HepG2 (cell line): ENCODE results near the gene F8. TPM values are rescaled to one million over a fixed set of nuclear protein-coding genes. Genes with fewer than 3 reads are reported as not detected.
A peak's percentile ranks its signal among the peaks of the same experiment; 100 is the strongest.

Experiments
- ATAC-seq: fragments of 200-7000 bp; cut with Tn5 transposase; 3 replicates; pipeline ENCODE4 v1.9.1; 2020; ENCODE audit warnings: mild to moderate bottlenecking, moderate library complexity
- BruUV-seq: library from RNA; stranded (reverse); fragments of 400-500 nt; replicated peaks from 2 replicates; lab custom pipeline; 2021; lab: Mats Ljungman, UMichigan
- CTCF ChIA-PET: fragments of 300-600 bp; formaldehyde crosslinking; extraction: SDS; loops from one replicate; lab custom pipeline; 2021; ENCODE audit warnings: low total read pairs, inconsistent platforms, low intra/inter-chr PET ratio; lab: Yijun Ruan, JAX
- POLR2A ChIA-PET: fragments of 350-600 bp; sonication (Branson Sonifier 250); formaldehyde crosslinking; loops from one replicate; lab custom pipeline; 2020; ENCODE audit warnings: antibody characterized with exemption, inconsistent platforms; lab: Yijun Ruan, JAX
- DNase-seq: peaks from one replicate; pipeline ENCODE4 v3.0.0-alpha.2; 2015; ENCODE audit warnings: low spot score
- FAIRE-seq: peaks from 3 replicates; lab custom pipeline; 2011; peaks lifted over from hg19 to GRCh38; lab: Jason Lieb, UNC
- H2AFZ ChIP-seq: one replicate; pipeline ENCODE4 v1.6.1; 2011; ENCODE audit warnings: low read length, inconsistent platforms
- H3K27ac ChIP-seq: fragments of 300-600 bp; 3 replicates; pipeline ENCODE4 v1.8.0; 2011; ENCODE audit warnings: mixed run types, mild to moderate bottlenecking, mixed read lengths, low read length, inconsistent platforms; ENCODE audit not compliant: insufficient read depth; ENCODE audit errors: extremely low read length
- H3K27me3 ChIP-seq, 2 experiments: fragments of 200-600 bp in 1 of 2; 2 replicates in 1 of 2; 3 replicates in 1 of 2; pipeline versions ENCODE4 v1.6.0 to v1.8.0; 2011; ENCODE audit warnings: low read length in 2 of 2, mild to moderate bottlenecking in 2 of 2, moderate library complexity in 2 of 2, inconsistent platforms in 1 of 2; ENCODE audit not compliant: insufficient read depth in 2 of 2, control insufficient read depth in 1 of 2
- H3K36me3 ChIP-seq, 2 experiments: fragments of 200-600 bp in 1 of 2; replicated peaks in 1 of 2; 2 replicates in 1 of 2; 3 replicates in 1 of 2; pipeline versions ENCODE4 v1.5.1 to v1.8.0; 2011; ENCODE audit warnings: low read length in 2 of 2, inconsistent platforms in 1 of 2; ENCODE audit not compliant: insufficient read depth in 2 of 2, control insufficient read depth in 1 of 2
- H3K4me1 ChIP-seq: 2 replicates; pipeline ENCODE4 v1.5.1; 2012; ENCODE audit warnings: low read length, inconsistent platforms; ENCODE audit not compliant: insufficient read depth
- H3K4me2 ChIP-seq: 2 replicates; pipeline ENCODE4 v1.6.0; 2011; ENCODE audit warnings: low read depth, low read length, inconsistent platforms
- H3K4me3 ChIP-seq, 3 experiments: fragments of 200-600 bp in 1 of 3; sonication (generic), shearing (Covaris generic) in 1 of 3; replicated peaks in 1 of 3; 2 replicates each; pipeline ENCODE4 v1.5.1; 2011 to 2016; ENCODE audit warnings: low read length in 3 of 3, inconsistent platforms in 2 of 3, low read depth in 2 of 3, mild to moderate bottlenecking in 2 of 3, control low read depth in 1 of 3, mixed read lengths in 1 of 3; ENCODE audit not compliant: insufficient read depth in 1 of 3
- H3K79me2 ChIP-seq: one replicate; pipeline ENCODE4 v1.6.1; 2011; ENCODE audit warnings: low read length, inconsistent platforms; ENCODE audit not compliant: insufficient read depth
- H3K9ac ChIP-seq: 2 replicates; pipeline ENCODE4 v1.6.0; 2011; ENCODE audit warnings: mild to moderate bottlenecking, low read depth, low read length, inconsistent platforms; ENCODE audit not compliant: insufficient read depth
- H3K9me3 ChIP-seq: 2 replicates; pipeline ENCODE4 v1.5.1; 2012; ENCODE audit warnings: mild to moderate bottlenecking, low read length
- H4K20me1 ChIP-seq: 2 replicates; pipeline ENCODE4 v1.6.0; 2011; ENCODE audit warnings: inconsistent platforms, mild to moderate bottlenecking, low read length, moderate library complexity; ENCODE audit not compliant: insufficient read depth
- GMEB1 ChIP-seq: sonication (generic); formaldehyde crosslinking; IDR thresholded peaks from 2 replicates; pipeline ENCODE4 v1.5.1; 2020; ENCODE audit warnings: missing genetic modification reagents, mild to moderate bottlenecking, borderline replicate concordance
- IRF2 ChIP-seq: IDR thresholded peaks from 2 replicates; pipeline ENCODE4 v1.6.1; 2018; ENCODE audit warnings: missing genetic modification reagents, missing compliant biosample characterization
- MAX ChIP-seq: IDR thresholded peaks from 2 replicates; pipeline ENCODE4 v1.6.1; 2012; ENCODE audit warnings: inconsistent platforms
- NFIC ChIP-seq: IDR thresholded peaks from 2 replicates; pipeline ENCODE4 v1.6.1; 2012; ENCODE audit warnings: mild to moderate bottlenecking, low read length, inconsistent platforms
- NFYB ChIP-seq: sonication (generic); formaldehyde crosslinking; IDR thresholded peaks from 2 replicates; pipeline ENCODE4 v1.4.0; 2020; ENCODE audit warnings: missing genetic modification reagents
- PITX1 ChIP-seq: sonication (generic); formaldehyde crosslinking; IDR thresholded peaks from 2 replicates; pipeline ENCODE4 v1.5.1; 2020; ENCODE audit warnings: mild to moderate bottlenecking, missing genetic modification reagents
- RBFOX2 ChIP-seq: fragments of 200-400 bp; formaldehyde crosslinking; IDR thresholded peaks from 2 replicates; pipeline ENCODE4 v1.6.1; 2017; ENCODE audit warnings: low read depth, mild to moderate bottlenecking, low read length
- THAP11 ChIP-seq: IDR thresholded peaks from 2 replicates; pipeline ENCODE4 v1.6.1; 2016; ENCODE audit warnings: missing biosample characterization, missing genetic modification reagents
- ZC3H13 ChIP-seq: sonication (generic); formaldehyde crosslinking; IDR thresholded peaks from 2 replicates; pipeline ENCODE4 v1.8.1; 2023; ENCODE audit warnings: mild to moderate bottlenecking, missing genetic modification reagents, moderate library complexity
- ZNF839 ChIP-seq: sonication (generic); formaldehyde crosslinking; IDR thresholded peaks from 2 replicates; pipeline ENCODE4 v1.4.0; 2020; ENCODE audit warnings: missing genetic modification reagents, mild to moderate bottlenecking, borderline replicate concordance
- WGBS: methylation state at CpG from one replicate; pipeline ENCODE4 v1.1.6; 2017; ENCODE audit warnings: low lambda C conversion rate; 5-methylcytosine and 5-hydroxymethylcytosine counted together
- in situ Hi-C: cut with HindIII; loops from 2 replicates; pipeline ENCODE4 v1.10.0; 2017; ENCODE audit warnings: low pct_unique_long_range_greater_than_20kb; ENCODE audit not compliant: extremely low pct_ligation_motif_present
- intact Hi-C: fragments of 100-400 bp; cut with micrococcal nuclease; formaldehyde crosslinking; loops from one replicate; pipeline ENCODE4 v1.10.0; 2022; ENCODE audit not compliant: unreplicated experiment
- polyA plus RNA-seq, 8 experiments: library from polyadenylated mRNA; depleted of rRNA in 3 of 8; stranded (reverse) in 7 of 8; unstranded in 1 of 8; fragments of >200 nt; fragmentation: Illumina TruSeq in 4 of 8; extraction: Trizol in 4 of 8; gene quantifications; 2 replicates each; pipeline versions ENCODE4 v1.2.1 to v1.2.3, GENCODE V29; 2011 to 2016; ENCODE audit warnings: low read depth in 4 of 8, missing spikeins in 1 of 8, mixed read lengths in 1 of 8; ENCODE audit not compliant: insufficient read depth in 1 of 8
- total RNA-seq, 5 experiments: library from RNA; depleted of rRNA; stranded (reverse); fragments of >200 nt; fragmentation: Illumina TruSeq; extraction: Trizol; gene quantifications; 2 replicates each; pipeline ENCODE4 v1.2.3, GENCODE V29; 2016; ENCODE audit warnings: low read depth in 1 of 5
- TF ChIP-seq, protein P1 (sequence below): sonication (generic); formaldehyde crosslinking; IDR thresholded peaks from 2 replicates; pipeline ENCODE4 v1.5.1; 2020; ENCODE audit warnings: mild to moderate bottlenecking, missing genetic modification reagents, moderate library complexity
- TF ChIP-seq, protein P2 (sequence below): IDR thresholded peaks from 2 replicates; pipeline ENCODE4 v1.6.1; 2016; ENCODE audit warnings: control low read depth

F8 gene
- total and polyA plus RNA-seq, 2 of the 13 experiments (the other 11 are each of a cell fraction or from before 2014, with no cell fraction given): 0.29 to 0.61 TPM

- peak overlapping the region; percentile 34; the same call in 1 of the 2 replicates for H3K9ac ChIP-seq
- H3K36me3 ChIP-seq: no peaks in the 10 kb centered on the region
- intact Hi-C loops (no loop called here), in situ Hi-C loops (no loop called here)
- no peak for DNase-seq
- no peaks in the 10 kb centered on the region for H3K9me3 ChIP-seq
- no peaks in the 10 kb centered on the region for H3K79me2 ChIP-seq
- H2AFZ ChIP-seq: peak overlapping the region; percentile 54
- CTCF ChIA-PET: no interaction called here
- H3K4me3 ChIP-seq: peak overlapping the region; percentile 59 to 73 (median 64); a peak in 5 of 6 replicates
- ATAC-seq: peak; percentile 54
- H3K4me2 ChIP-seq: peak overlapping the region; percentile 86
- BruUV-seq: no TSS peak
- no peak overlapping the region for H3K27ac ChIP-seq
- POLR2A ChIA-PET: interaction anchor here (1.0 to 2.1 kb wide), 3 partner anchors 12 to 43 kb away, joined by 3 to 11 read pairs (median 3); partner anchors contain the start of gene DKC1
- TF ChIP-seq, protein P1, sequence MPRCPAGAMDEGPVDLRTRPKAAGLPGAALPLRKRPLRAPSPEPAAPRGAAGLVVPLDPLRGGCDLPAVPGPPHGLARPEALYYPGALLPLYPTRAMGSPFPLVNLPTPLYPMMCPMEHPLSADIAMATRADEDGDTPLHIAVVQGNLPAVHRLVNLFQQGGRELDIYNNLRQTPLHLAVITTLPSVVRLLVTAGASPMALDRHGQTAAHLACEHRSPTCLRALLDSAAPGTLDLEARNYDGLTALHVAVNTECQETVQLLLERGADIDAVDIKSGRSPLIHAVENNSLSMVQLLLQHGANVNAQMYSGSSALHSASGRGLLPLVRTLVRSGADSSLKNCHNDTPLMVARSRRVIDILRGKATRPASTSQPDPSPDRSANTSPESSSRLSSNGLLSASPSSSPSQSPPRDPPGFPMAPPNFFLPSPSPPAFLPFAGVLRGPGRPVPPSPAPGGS: 0 out of 2 replicates have a peak, but pooled peaks have one; percentile 5
- TF ChIP-seq IRF2 (CRISPR knock-in tag) (no peak), THAP11 (CRISPR knock-in tag) (no peak)
- 0 out of 5 replicates have a peak, but pooled peaks cover 0 to 4% of the 10 kb centered on the region in 2 experiments for H3K27me3 ChIP-seq
- no peak for FAIRE-seq
- no peaks in the 10 kb centered on the region; the same call in 1 of the 2 replicates for H4K20me1 ChIP-seq
- 0% methylated on average over 10 of the region's 13 CpGs for WGBS
- H3K4me1 ChIP-seq: peaks cover 44% of the 10 kb centered on the region
These were observed 216.8 kb downstream of the F8 start for GRCh38 chrX:154805696-154806091.

DNA sequence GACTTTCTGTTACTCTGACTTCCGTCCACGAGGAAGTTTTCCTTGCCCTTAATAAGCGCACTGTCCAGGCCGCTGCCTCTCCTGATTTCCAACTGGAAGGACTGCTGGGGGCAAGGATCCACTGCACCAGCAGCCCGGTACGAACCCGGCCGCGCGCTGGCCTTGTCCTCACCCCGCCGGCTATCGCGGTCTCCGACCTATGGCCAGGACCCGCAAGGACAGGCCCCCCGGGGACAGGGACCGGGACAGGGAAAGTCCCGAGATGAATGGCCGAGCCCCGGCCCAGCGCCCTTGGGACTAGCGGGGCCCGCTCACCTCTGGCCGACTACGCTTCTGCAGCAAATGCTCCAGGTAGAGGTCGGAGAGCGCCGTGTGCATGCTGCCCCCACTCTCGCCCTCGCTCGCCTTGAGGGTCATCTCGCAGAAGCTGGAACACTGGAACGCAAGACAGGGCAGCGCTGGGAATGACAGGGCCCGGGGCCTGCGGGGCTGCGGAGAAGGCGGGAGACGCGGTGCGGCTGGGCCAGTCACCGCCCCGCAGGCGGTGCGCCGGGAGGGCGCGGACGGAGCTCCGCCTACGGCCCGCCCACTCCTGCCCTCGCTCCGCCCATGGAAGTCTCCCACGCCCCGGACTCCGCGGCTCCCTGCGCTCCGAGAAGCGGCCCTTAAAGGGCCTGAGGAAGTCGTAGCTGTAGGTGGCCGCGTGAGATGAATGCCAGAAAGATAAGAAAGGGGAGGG is 217.4 kb downstream of the F8 start, which contains the start of gene MPP1:
TSS of gene MPP1 (minus strand) at position 529 of the 739 bp plus-strand sequence. CDS start at position 417, 112 bp downstream.
- peak within 1 kb of the TSS; percentile 54 for H2AFZ ChIP-seq
- BruUV-seq: no TSS peak
- no peaks in the 10 kb centered on the region; the same call in 1 of the 2 replicates for H4K20me1 ChIP-seq
- H3K9me3 ChIP-seq: no peaks in the 10 kb centered on the region
- ChIA-PET CTCF (no interaction called here), POLR2A (interaction anchor here (1.0 to 2.1 kb wide), 3 partner anchors 12 to 42 kb away, joined by 3 to 11 read pairs (median 3); partner anchors contain the start of gene DKC1)
- H3K79me2 ChIP-seq: no peaks in the 10 kb centered on the region
- FAIRE-seq: no peak
- peak within 1 kb of the TSS; percentile 59; the same call in 1 of the 2 replicates for H3K9ac ChIP-seq
- intact Hi-C loops (no loop called here), in situ Hi-C loops (no loop called here)
- 0 out of 5 replicates have a peak, but pooled peaks cover 0 to 4% of the 10 kb centered on the region in 2 experiments for H3K27me3 ChIP-seq
- peaks cover 49% of the 10 kb centered on the region for H3K4me1 ChIP-seq
- H3K36me3 ChIP-seq: no peaks in the 10 kb centered on the region
- 0% methylated on average over 6 of the region's 65 CpGs for WGBS
- peak within 1 kb of the TSS; percentile 48 for H3K27ac ChIP-seq
- peak; percentile 97 for ATAC-seq
- no peak for DNase-seq
- H3K4me2 ChIP-seq: peak within 1 kb of the TSS; percentile 86
- peak within 1 kb of the TSS; percentile 59 to 73 (median 64) for H3K4me3 ChIP-seq
- TF ChIP-seq NFIC (no peak), RBFOX2 (peak; percentile 59), ZNF839 (CRISPR knock-in tag) (no peak), GMEB1 (peak; percentile 63), MAX (peak; percentile 51; the same call in 1 of the 2 replicates), NFYB (CRISPR knock-in tag) (0 out of 2 replicates have a peak, but pooled peaks have one; percentile 38), PITX1 (CRISPR knock-in tag) (0 out of 2 replicates have a peak, but pooled peaks have one; percentile 30), ZC3H13 (CRISPR knock-in tag) (0 out of 2 replicates have a peak, but pooled peaks have one; percentile 28)
- TF ChIP-seq, protein P2, sequence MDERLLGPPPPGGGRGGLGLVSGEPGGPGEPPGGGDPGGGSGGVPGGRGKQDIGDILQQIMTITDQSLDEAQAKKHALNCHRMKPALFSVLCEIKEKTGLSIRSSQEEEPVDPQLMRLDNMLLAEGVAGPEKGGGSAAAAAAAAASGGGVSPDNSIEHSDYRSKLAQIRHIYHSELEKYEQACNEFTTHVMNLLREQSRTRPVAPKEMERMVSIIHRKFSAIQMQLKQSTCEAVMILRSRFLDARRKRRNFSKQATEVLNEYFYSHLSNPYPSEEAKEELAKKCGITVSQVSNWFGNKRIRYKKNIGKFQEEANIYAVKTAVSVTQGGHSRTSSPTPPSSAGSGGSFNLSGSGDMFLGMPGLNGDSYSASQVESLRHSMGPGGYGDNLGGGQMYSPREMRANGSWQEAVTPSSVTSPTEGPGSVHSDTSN (CRISPR knock-in tag): peak; percentile 55; the same call in 1 of the 2 replicates
